Measurements from ENCODE around the gene SURF6. TPM values are rescaled to one million over a fixed set of nuclear protein-coding genes. Genes with fewer than 3 reads are reported as not detected.
"Not testable (repeated sequence)": the region's sequence is repeated elsewhere in the genome, so short reads cannot be mapped to it uniquely, and the experiment has no call there.

SURF6 gene
- total RNA-seq, 1 experiment from 2014 or later = 32.4 TPM

- H3K9me3 ChIP-seq; H3K9me3 Mint-ChIP-seq (ENCODE audit: unreplicated experiment); H3K4me1 ChIP-seq; H3K27ac Mint-ChIP-seq (ENCODE audit: unreplicated experiment); POLR2A ChIA-PET; H3K4me1 Mint-ChIP-seq (ENCODE audit: low read depth, unreplicated experiment); H3K4me3 ChIP-seq (ENCODE audit: low read depth, low read length); H3K4me3 Mint-ChIP-seq (ENCODE audit: unreplicated experiment); H3K27me3 Mint-ChIP-seq (ENCODE audit: insufficient read depth, unreplicated experiment); BruUV-seq (replicated peaks); H3K27me3 ChIP-seq (replicated peaks; ENCODE audit: control insufficient read depth, insufficient read depth, low read length): not testable (repeated sequence)
- peak; percentile 30 to 44 for TF ChIP-seq CTCF (IDR thresholded peaks at IDR 0.05; ENCODE audit: insufficient read depth in 1 of 2, low read depth in 1 of 2, low read length in 1 of 2, severe bottlenecking in 1 of 2, unreplicated experiment in 1 of 2)
- H3K36me3 Mint-ChIP-seq (ENCODE audit: insufficient read depth, unreplicated experiment) = peaks cover 58% of the 10 kb centered on the region
- intact Hi-C loops (cut with micrococcal nuclease; ENCODE audit: unreplicated experiment) = loop anchor here (1.0 kb wide), 1 partner anchor 143 kb away; no protein-coding TSS in a partner anchor
- peak in 1 of 2 experiments; percentile 45 for DNase-seq
- peaks cover 13% of the 10 kb centered on the region for H3K36me3 ChIP-seq (ENCODE audit: control insufficient read depth, insufficient read depth, low read length)
- CTCF ChIA-PET = interaction anchor here (0.5 to 2.7 kb wide), 3 partner anchors 141 to 224 kb away, joined by 8 to 31 read pairs (median 17); no protein-coding TSS in a partner anchor
Observed at GRCh38 chr9:133329306-133330156, 6.5 kb downstream of the SURF6 start.

GRCh38 chr9:133327834-133328484 lies 8.0 kb downstream of the SURF6 start:
- ChIA-PET POLR2A (no interaction called here), CTCF (interaction anchor here (0.7 kb wide), 1 partner anchor 145 kb away, joined by 5 read pairs; no protein-coding TSS in a partner anchor)
- Histone ChIP-seq H3K36me3 (ENCODE audit: control insufficient read depth, insufficient read depth, low read length) (peaks cover 8% of the 10 kb centered on the region), H3K27me3 (replicated peaks; ENCODE audit: control insufficient read depth, insufficient read depth, low read length) (no peaks in the 10 kb centered on the region), H3K4me3 (ENCODE audit: low read depth, low read length) (no peak overlapping the region), H3K4me1 (no peaks in the 10 kb centered on the region), H3K9me3 (peaks cover 12% of the 10 kb centered on the region; the same call in 1 of the 2 replicates)
- Mint-ChIP-seq H3K27me3 (ENCODE audit: insufficient read depth, unreplicated experiment) (no peaks in the 10 kb centered on the region), H3K9me3 (ENCODE audit: unreplicated experiment) (peaks cover 10% of the 10 kb centered on the region), H3K36me3 (ENCODE audit: insufficient read depth, unreplicated experiment) (peaks cover 42% of the 10 kb centered on the region), H3K4me3 (ENCODE audit: unreplicated experiment) (no peak overlapping the region), H3K27ac (ENCODE audit: unreplicated experiment) (no peak overlapping the region), H3K4me1 (ENCODE audit: low read depth, unreplicated experiment) (no peaks in the 10 kb centered on the region)
- BruUV-seq (replicated peaks) = no TSS peak
- TF ChIP-seq CTCF (IDR thresholded peaks at IDR 0.05; ENCODE audit: insufficient read depth in 1 of 2, low read depth in 1 of 2, low read length in 1 of 2, severe bottlenecking in 1 of 2, unreplicated experiment in 1 of 2) = no peak
- intact Hi-C loops (cut with micrococcal nuclease; ENCODE audit: unreplicated experiment) = no loop called here
- no peak for DNase-seq

DNA sequence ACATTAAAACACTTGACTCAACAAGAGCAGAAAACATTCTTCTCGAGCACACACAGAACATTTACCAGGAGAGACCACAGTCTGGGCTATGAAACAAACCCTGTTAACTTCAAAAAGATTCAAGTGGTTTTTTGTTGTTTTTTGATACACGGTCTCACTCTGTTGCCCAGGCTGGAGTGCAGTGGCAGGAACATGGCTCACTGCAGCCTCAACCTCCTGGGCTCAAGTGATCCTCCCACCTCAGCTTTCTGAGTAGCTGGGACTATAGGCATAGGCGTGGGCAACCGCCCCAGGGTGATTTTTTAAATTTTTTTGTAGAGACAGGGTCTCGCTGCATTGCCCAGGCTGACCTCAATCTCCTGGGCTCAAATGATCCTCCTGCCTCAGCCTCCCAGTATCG lies 9.0 kb downstream of the SURF6 start:
- H3K27ac Mint-ChIP-seq (ENCODE audit: unreplicated experiment); H3K4me3 ChIP-seq (ENCODE audit: low read depth, low read length); H3K4me1 Mint-ChIP-seq (ENCODE audit: low read depth, unreplicated experiment); DNase-seq; CTCF ChIA-PET; H3K9me3 Mint-ChIP-seq (ENCODE audit: unreplicated experiment); H3K27me3 Mint-ChIP-seq (ENCODE audit: insufficient read depth, unreplicated experiment); BruUV-seq (replicated peaks); H3K4me3 Mint-ChIP-seq (ENCODE audit: unreplicated experiment); H3K36me3 ChIP-seq (ENCODE audit: control insufficient read depth, insufficient read depth, low read length); intact Hi-C loops (cut with micrococcal nuclease; ENCODE audit: unreplicated experiment); H3K27me3 ChIP-seq (replicated peaks; ENCODE audit: control insufficient read depth, insufficient read depth, low read length); POLR2A ChIA-PET; H3K4me1 ChIP-seq: not testable (repeated sequence)
- peaks cover 33% of the 10 kb centered on the region for H3K36me3 Mint-ChIP-seq (ENCODE audit: insufficient read depth, unreplicated experiment)
- peaks cover 12% of the 10 kb centered on the region; the same call in 1 of the 2 replicates for H3K9me3 ChIP-seq
